CD4-positive, alpha-beta T cell treated with Interleukin-21 for 1 hour (primary cell): Measurements from ENCODE around the gene CACNA1E.

Experiments
- DNase-seq: peaks from one replicate; pipeline ENCODE4 v3.0.0-alpha.2; 2020

The CACNA1E gene

GRCh38 chr1:181645171-181645570 is 161.9 kb downstream of the CACNA1E start:
- no peak for DNase-seq

GRCh38 chr1:181646710-181647109 is 163.4 kb downstream of the CACNA1E start:
- DNase-seq = no peak

DNA sequence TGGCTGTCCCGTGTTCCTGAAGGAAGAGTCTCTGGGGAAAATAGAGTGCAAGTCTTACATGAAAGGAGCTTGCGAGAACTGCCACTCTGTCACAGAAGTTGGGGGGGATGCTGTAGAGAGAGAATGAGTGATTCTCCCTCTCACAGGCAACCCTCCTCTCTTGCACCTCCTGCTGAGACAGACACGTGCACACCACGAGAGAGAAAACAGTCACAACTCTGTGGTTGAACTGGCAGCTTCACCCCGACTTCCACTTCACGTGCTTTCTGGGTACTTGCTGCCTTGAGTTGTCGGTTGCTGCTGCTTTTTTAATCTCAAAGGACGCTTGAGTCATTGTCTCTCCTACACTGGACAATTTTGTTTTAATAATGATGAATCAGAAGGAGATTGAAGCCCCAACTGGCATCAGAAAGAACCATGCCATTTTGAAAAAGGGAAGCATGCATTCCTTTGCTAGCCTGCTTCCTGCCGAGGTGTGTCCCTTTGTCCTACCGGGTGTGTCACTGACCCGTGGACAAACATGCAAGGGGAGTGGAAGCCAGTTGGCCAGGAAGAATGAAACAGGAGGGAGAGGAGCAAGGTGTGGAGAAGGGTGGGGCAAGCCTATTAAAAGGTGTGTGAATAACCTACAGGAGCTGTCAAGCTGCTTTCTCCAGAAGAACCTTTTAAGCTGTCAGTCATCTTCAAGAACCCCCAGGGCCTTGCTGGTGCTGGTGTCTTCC is 164.2 kb downstream of the CACNA1E start:
- DNase-seq = no peak

DNA sequence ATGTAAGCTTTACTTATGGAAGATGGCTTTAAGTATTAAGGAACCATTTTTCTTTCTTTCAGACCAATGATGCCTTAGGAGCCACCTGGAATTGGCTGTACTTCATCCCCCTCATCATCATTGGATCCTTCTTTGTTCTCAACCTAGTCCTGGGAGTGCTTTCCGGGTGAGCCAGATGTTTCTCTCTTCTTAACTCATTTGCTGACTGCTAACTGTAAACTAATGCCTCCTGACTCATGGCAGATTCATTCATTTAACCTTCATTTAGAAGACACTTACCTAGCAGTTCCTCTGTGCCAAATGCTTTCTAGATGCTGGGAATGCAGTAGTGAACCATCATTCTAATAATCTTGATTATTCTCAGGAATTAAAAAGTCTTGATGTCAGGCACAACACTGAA is 168.0 kb downstream of the CACNA1E start:
- no peak for DNase-seq

- no peak for DNase-seq
Measured at GRCh38 chr1:181655756-181656155, 172.4 kb downstream of the CACNA1E start.

DNA sequence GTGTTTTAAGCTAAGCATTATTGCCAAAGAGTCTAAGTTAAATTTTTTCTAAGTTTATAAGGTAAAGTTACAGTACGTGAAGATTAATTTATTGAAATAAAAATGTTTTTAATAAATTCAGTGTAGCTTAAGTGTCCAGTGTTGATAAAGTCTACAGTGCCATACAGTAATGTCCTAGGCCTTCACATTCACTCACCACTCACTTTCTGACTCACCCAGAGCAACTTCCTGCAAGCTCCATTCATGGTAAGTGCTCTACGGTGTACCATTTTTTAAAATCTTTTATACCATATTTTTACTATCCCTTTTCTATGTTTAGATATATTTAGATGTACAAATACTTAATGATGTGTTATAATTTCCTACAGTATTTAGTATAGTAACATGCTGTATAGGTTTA is 173.2 kb downstream of the CACNA1E start:
- DNase-seq = no peak

DNA sequence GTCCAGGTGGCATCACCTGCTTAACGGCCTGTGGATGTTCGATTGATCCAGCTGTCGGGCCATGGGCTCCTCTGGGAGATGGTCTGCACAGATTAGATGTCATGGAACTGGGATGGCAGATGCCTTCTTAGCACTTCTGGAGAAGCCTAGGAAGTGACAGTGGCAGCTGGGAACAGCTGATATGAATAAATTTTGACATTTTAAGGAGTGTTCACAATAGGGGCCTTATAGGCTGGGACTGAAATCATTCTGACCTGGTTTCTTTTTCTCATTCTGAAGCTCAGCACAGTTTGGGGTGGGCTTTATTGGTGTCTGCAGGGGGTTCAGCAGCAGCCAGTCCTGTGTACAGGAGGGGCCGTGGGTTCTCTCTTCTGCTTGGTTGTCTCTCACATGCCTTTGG is 175.3 kb downstream of the CACNA1E start:
- DNase-seq = no peak

DNA sequence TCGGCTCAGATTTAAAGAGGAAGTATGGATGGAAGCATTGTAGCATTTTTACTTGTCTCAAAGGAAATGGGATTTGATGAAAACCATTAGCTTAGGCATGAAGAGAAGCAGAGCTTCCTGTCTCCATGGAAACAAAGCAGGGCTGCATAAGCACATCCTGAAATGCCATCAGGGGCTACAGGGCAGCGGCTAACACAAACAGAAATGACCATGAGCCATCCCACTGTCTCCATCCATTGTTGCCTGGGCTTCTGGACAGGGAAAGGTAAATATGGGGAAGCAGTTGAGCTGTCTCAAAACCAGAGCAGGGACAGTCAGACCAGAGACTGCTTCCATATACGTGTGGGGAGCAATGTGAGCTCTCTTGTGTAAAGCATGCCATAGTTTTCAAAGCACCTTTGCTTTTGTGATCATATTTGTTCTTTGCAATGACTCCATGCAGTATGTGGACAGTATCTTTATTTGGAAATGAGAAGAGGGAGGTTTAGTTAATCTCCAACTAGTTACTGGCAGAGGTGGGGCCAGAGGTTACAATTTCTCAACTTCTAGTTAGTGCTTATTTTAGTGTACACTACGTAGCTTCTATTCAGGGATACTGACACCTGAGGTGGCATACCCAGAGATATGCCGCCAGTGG is 176.1 kb downstream of the CACNA1E start:
- DNase-seq = no peak

- DNase-seq = no peak
Measured at GRCh38 chr1:181660621-181661020, 177.3 kb downstream of the CACNA1E start.

GRCh38 chr1:181661569-181661968 is 178.3 kb downstream of the CACNA1E start:
- DNase-seq = no peak

DNA sequence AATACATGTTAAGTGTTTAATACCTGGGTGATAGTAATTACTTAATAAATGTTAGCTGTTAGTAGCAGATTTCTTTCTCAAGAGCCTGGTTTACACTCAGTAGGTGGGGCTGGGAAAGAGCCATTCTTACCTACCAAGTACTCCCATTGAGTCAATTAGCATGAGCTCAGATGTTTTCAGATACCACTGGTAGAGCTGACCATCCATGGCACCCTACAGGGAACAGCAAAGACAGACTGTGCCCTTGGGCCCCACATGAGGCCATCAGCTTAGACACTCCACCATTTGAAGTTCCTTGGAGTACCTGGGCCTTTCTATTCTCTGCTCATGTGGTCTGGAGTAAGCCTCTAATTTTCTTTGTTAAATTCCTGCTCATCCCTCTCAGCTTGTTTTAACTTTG is 179.3 kb downstream of the CACNA1E start:
- DNase-seq = no peak

DNA sequence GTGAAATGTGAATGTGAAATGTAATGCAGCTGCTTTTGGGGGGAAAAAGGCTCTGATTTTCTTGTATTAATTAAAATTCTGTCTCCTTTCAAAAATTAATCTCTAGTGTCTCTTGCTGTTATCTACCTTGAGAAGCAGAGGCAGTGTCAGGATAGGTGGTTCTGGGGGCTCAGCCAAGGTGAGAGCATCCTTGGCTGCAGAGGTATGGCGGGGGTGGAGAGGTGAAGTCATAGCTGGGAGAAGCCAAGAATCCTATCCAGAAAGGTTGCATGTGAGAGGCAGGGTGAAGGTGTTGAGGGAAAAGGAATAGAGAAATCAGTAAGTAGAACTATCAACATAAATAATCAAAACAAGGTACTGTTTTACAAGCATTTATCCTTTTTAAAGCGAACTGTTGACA is 181.2 kb downstream of the CACNA1E start:
- no peak for DNase-seq

- no peak for DNase-seq
Measured at GRCh38 chr1:181669246-181669645, 185.9 kb downstream of the CACNA1E start.

DNA sequence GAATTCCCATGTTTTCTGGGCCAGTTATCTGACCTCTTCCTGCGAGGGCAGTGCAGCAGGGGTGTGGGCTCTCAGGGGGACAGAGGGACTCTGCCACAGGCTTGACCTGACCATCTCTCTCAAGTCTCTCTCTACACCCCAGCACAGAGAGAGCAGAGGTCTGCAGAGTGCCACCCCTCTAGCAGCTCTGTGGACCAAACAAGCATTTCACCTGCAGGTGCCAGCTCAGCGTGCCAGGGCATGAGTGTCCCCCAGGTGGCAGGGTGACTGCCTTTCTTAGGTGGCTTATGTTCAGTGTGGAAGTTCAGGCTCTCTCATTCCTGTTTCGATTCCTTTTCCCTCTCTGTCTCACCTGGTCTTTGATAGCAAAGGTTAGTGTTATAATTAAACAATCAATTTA is 191.3 kb downstream of the CACNA1E start:
- no peak for DNase-seq

- DNase-seq = no peak
Measured at GRCh38 chr1:181675091-181675917, 192.0 kb downstream of the CACNA1E start.

DNA sequence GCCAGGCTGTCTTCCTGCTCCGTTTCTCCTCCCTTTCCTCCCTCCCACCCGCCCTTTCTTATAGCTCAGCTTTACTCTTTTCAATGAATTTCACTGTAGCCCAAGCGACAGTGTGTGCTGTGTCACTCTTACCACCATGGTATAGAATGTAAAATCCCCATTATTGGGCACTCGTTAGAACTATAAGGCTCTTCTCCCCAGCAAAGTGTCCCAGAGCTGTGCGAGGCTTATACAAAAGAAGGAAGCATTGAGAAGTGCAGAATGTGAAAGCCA is 192.5 kb downstream of the CACNA1E start:
- no peak for DNase-seq

- DNase-seq = no peak
Measured at GRCh38 chr1:181676269-181676668, 193.0 kb downstream of the CACNA1E start.

DNA sequence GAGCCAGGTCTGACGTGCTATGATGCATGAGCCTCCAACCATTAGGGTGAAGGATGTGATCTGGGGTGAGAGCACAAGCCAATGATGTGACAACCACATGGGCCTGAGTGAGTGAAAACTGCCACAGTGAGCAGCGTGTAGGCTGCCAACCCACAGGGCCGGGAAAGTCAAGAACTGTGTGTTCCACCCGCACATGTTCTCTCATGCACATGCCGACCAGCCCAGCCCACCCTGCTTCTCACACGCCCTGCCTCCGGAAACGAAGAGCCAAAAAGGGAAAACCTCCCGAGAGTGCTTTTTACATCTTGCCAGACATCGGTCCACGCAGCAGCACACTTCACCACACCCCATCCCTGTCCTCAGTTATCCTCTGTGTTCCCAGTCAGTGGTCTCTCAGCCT is 197.0 kb downstream of the CACNA1E start:
- DNase-seq = no peak

DNA sequence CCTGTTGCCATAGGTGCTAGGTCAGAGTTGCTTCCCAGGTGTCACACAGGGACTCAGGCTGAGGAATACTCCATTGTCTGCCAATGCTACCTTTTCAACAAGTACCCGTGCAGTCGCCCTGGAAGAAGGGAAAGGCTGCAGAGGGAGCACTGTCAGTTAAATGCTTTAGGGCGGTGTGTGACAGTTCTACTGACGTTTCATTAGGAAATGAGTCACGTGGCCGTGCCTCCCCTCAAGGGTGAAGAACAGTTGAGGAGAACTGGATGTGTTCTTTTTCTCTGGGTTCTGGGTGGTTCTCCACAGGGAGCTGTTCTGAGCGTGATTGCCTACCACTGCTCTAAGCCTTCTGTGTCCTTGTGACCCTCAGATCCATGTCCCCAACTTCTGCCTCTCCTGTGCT is 197.6 kb downstream of the CACNA1E start:
- no peak for DNase-seq

DNA sequence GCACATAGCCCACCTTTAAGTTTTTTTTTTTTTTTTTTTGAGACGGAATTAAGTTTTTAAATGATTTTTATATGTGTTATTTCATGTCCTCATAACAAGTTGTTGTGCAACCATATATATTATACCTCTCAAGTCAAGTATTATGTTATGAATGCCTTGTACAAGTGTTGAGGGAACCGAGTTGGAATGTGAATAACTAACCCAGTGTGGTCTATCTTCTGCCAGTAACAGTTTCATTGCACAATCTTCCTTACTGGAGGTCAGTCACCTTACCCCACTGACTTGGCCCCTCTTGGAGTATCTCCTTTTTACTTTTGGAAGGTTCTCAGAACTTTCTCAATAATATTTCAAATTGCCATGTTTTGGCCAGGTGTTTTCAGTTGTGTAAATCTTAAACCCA is 201.9 kb downstream of the CACNA1E start:
- no peak for DNase-seq

- DNase-seq = no peak
Measured at GRCh38 chr1:181701891-181702290, 218.6 kb downstream of the CACNA1E start.

DNA sequence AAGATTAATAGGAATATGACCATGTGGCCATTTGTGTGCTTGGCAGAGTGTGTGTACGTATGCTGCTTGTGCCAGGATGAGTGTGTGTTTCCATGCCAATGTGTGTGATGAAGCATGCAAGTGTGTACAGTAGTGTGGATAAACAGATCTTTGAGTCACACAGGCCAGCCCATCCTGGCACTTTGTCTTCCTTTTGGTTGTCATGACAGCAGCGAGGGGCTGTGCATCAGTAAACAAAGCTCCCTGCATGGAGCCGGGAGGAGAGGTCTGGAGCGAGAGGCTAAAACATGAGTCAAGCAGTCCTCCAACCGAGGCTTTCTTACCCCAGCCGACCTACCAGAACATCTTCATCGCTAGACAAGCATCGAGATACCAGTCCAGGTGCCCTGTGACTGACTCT is 221.2 kb downstream of the CACNA1E start:
- no peak for DNase-seq

DNA sequence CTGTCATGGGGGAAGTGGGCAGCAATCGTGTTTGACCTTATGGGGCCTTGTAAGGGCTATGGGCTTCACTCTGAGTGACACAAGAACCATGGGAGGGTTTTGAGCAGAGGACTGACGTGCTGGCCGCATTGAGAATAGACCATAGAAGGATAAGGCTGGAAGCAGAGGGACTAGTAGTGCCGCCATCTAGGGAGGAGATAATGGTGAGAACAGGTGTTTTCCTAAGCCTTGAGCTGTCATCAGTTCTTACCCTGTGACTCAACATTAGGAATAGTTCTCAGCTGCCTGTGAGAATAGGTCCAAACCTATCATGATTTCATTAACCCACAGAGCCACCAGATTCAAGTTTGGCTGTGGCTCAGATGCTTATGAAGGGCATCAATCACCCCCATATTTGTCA is 228.5 kb downstream of the CACNA1E start:
- DNase-seq = no peak

- no peak for DNase-seq
Measured at GRCh38 chr1:181712711-181713110, 229.4 kb downstream of the CACNA1E start.
